ENCODE results near the gene WFIKKN1.

DNA sequence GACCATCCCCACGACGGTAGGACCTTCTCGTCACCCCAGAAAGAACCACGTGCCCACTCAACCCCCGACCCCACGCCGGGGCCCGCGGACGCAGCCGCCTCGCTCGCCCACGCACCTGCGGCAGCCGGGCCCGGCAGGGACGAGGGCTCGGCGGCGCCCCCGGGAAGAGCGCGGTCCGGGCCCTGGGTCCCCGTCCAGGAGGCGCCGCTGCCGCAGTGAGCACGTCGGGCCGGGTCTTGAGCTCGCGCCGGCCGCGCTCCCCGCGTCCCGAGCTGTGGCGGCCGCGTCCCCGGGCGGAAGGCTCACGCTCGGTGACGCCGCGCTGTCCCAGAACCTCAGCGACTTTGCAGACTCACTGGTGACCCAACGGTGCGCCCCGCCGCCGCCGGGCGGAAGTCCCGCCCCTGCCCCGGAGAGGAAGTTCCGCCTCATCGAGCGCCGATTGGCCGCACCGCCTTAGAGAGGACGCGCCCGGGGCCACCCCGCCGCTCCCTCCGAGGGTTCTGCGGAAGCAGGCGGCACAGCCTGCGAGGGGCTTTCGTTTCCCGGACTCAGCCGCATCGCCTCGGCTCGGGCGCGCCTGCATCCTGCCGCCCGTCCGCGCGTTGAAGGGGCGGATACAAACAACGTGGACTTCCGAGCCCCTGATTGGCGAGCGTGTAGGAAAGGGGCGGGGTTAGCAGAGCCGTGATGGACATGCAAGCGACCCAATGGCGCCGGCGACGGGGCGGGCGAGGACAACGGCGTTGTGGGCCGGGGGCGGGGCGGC lies 41.7 kb upstream of the WFIKKN1 start:
- TF ChIP-seq CTCF (IDR thresholded peaks at IDR 0.05; ENCODE audit: insufficient read depth, low read depth, low read length) (no peak), EZH2 (IDR thresholded peaks at IDR 0.05; ENCODE audit: insufficient read depth, low read length) (no peak)
